GM12878 (cell line): Measurements from ENCODE around the gene SAMD4A. TPM values are rescaled to one million over a fixed set of nuclear protein-coding genes. Genes with fewer than 3 reads are reported as not detected.

Experiments used
- ATAC-seq: fragments of 200-7000 bp; cut with Tn5 transposase; 3 replicates; pipeline ENCODE4 v1.9.1; 2020; ENCODE audit warnings: mild to moderate bottlenecking, moderate library complexity
- BruUV-seq: library from RNA; stranded (reverse); fragments of 400-500 nt; replicated peaks from 2 replicates; lab custom pipeline; 2021; lab: Mats Ljungman, UMichigan
- CTCF ChIA-PET: fragments of 300-600 bp; sonication (Branson Sonifier 250); formaldehyde crosslinking; extraction: SDS; loops from one replicate; lab custom pipeline; 2021; ENCODE audit warnings: inconsistent platforms; lab: Yijun Ruan, JAX
- POLR2A ChIA-PET: fragments of 350-600 bp; formaldehyde crosslinking; extraction: SDS; loops from one replicate; lab custom pipeline; 2021; ENCODE audit warnings: inconsistent platforms; lab: Charles Lee
- RAD21 ChIA-PET: fragments of 300-600 bp; sonication (Branson Sonifier 250); formaldehyde crosslinking; loops from one replicate; lab custom pipeline; 2023; ENCODE audit warnings: antibody characterized with exemption; ENCODE audit not compliant: unreplicated experiment; lab: Charles Lee
- SMC1A ChIA-PET: fragments of 300-600 bp; sonication (Branson Sonifier 250); formaldehyde crosslinking; loops from one replicate; lab custom pipeline; 2023; ENCODE audit not compliant: unreplicated experiment, uncharacterized antibody; lab: Charles Lee
- DNase-seq: peaks from one replicate; pipeline ENCODE4 v3.0.0-alpha.2; 2011; ENCODE audit warnings: low read depth, low spot score
- FAIRE-seq: peaks from 3 replicates; lab custom pipeline; 2011; peaks lifted over from hg19 to GRCh38; lab: Jason Lieb, UNC
- H2AFZ ChIP-seq: 2 replicates; pipeline ENCODE4 v1.6.0; 2011; ENCODE audit warnings: low read depth, low read length, control low read depth; ENCODE audit not compliant: control insufficient read depth
- H3K27ac ChIP-seq: 2 replicates; pipeline ENCODE4 v1.5.1; 2011; ENCODE audit warnings: control low read depth; ENCODE audit not compliant: control insufficient read depth, insufficient read depth
- H3K27me3 ChIP-seq, 2 experiments: replicated peaks in 1 of 2; 2 replicates each; pipeline versions ENCODE4 v1.6.0 to v1.6.1; 2011; ENCODE audit warnings: low read length in 1 of 2; ENCODE audit not compliant: control insufficient read depth in 2 of 2, insufficient read depth in 2 of 2
- H3K36me3 ChIP-seq, 2 experiments: 2 replicates each; pipeline ENCODE4 v1.5.1; 2011; ENCODE audit warnings: low read length in 1 of 2; ENCODE audit not compliant: control insufficient read depth in 2 of 2, insufficient read depth in 2 of 2
- H3K4me1 ChIP-seq: 2 replicates; pipeline ENCODE4 v1.6.1; 2011; ENCODE audit warnings: mild to moderate bottlenecking, low read length, moderate library complexity, mixed read lengths; ENCODE audit not compliant: control insufficient read depth, insufficient read depth
- H3K4me2 ChIP-seq: 2 replicates; pipeline ENCODE4 v1.6.0; 2011; ENCODE audit warnings: control low read depth; ENCODE audit not compliant: control insufficient read depth, insufficient read depth
- H3K4me3 ChIP-seq: fragments of 200-600 bp; sonication (generic); 2 replicates; pipeline ENCODE4 v1.5.1; 2016
- H3K79me2 ChIP-seq: 2 replicates; pipeline ENCODE4 v1.6.0; 2011; ENCODE audit warnings: low read length; ENCODE audit not compliant: control insufficient read depth, insufficient read depth
- H3K9ac ChIP-seq: 2 replicates; pipeline ENCODE4 v1.8.0; 2011; ENCODE audit warnings: low read length, control low read depth, mixed read lengths; ENCODE audit not compliant: control insufficient read depth, insufficient read depth
- H3K9me3 ChIP-seq: replicated peaks from 3 replicates; pipeline ENCODE4 v1.5.1; 2011; ENCODE audit warnings: mild to moderate bottlenecking, low read length; ENCODE audit not compliant: control insufficient read depth, insufficient read depth
- H4K20me1 ChIP-seq: 2 replicates; pipeline ENCODE4 v1.6.0; 2011; ENCODE audit not compliant: control insufficient read depth, insufficient read depth
- CBFB ChIP-seq: IDR thresholded peaks from 2 replicates; pipeline ENCODE4 v1.6.1; 2016; ENCODE audit warnings: antibody characterized with exemption, low read depth
- MEF2A ChIP-seq: IDR thresholded peaks from 2 replicates; pipeline ENCODE4 v1.6.1; 2011; ENCODE audit warnings: low read depth, mild to moderate bottlenecking, low read length, moderate library complexity; ENCODE audit not compliant: insufficient read depth
- PKNOX1 ChIP-seq: fragments of 450-650 bp; IDR thresholded peaks from 2 replicates; pipeline ENCODE4 v1.6.1; 2016; ENCODE audit warnings: mild to moderate bottlenecking
- PML ChIP-seq: IDR thresholded peaks from 2 replicates; pipeline ENCODE4 v1.6.1; 2012; ENCODE audit warnings: low read length, inconsistent platforms
- SREBF1 ChIP-seq: IDR thresholded peaks from 2 replicates; pipeline ENCODE4 v1.6.1; 2012; ENCODE audit warnings: mild to moderate bottlenecking, low read length
- SUPT20H ChIP-seq: IDR thresholded peaks from 2 replicates; pipeline ENCODE4 v1.6.1; 2011; ENCODE audit warnings: low read depth, mild to moderate bottlenecking, low read length, moderate library complexity, borderline replicate concordance; ENCODE audit not compliant: control insufficient read depth
- WGBS: methylation state at CpG from one replicate; pipeline ENCODE4 v1.1.6; 2016; ENCODE audit warnings: low lambda C conversion rate; ENCODE audit not compliant: insufficient replicate concordance, insufficient coverage; ENCODE audit errors: missing lambda C conversion rate; 5-methylcytosine and 5-hydroxymethylcytosine counted together
- in situ Hi-C: fragments of 300-500 bp; cut with MboI; formaldehyde crosslinking; loops from 9 replicates; pipeline ENCODE4 v1.14.3; 2018; ENCODE audit warnings: mixed read lengths
- intact Hi-C: fragments of 100-400 bp; cut with micrococcal nuclease; formaldehyde crosslinking; loops from one replicate; pipeline ENCODE4 v1.14.2; 2022; ENCODE audit not compliant: unreplicated experiment
- polyA plus RNA-seq, 11 experiments: library from polyadenylated mRNA; depleted of rRNA in 4 of 11; unstranded in 6 of 11; stranded (reverse) in 5 of 11; fragments of >200 nt; fragmentation: Nextera tagmentation in 4 of 11; fragmentation: Illumina TruSeq in 1 of 11; extraction: Ambion mirVana in 4 of 11; extraction: Trizol in 1 of 11; gene quantifications; 1 replicate in 1 of 11; 2 replicates in 10 of 11; pipeline versions ENCODE4 v1.2.1 to v1.2.3, GENCODE V29; 2011 to 2016; ENCODE audit warnings: inconsistent platforms in 2 of 11, missing spikeins in 2 of 11, low read depth in 1 of 11
- total RNA-seq, 4 experiments: library from RNA; depleted of rRNA in 3 of 4; stranded (reverse); fragments of >200 nt in 3 of 4; fragmentation: Illumina TruSeq in 1 of 4; extraction: Trizol in 1 of 4; gene quantifications; 2 replicates each; pipeline versions ENCODE4 v1.2.1 to v1.2.3, GENCODE V29; 2013 to 2021
- TF ChIP-seq, protein P1 (sequence below): IDR thresholded peaks from 2 replicates; pipeline ENCODE4 v1.6.1; 2012; ENCODE audit warnings: mild to moderate bottlenecking, low read depth, low read length

The SAMD4A gene
- total and polyA plus RNA-seq, 10 of the 15 experiments (the other 5 are each of a cell fraction or from before 2014, with no cell fraction given), result 0.05 to 0.56 (median 0.31) TPM

GRCh38 chr14:54785778-54786770 lies 219.1 kb downstream of the SAMD4A start:
- CTCF ChIA-PET, result interaction anchor here (0.8 to 3.0 kb wide), 3 partner anchors 12 to 222 kb away, joined by 3 to 11 read pairs (median 7); no protein-coding TSS in a partner anchor
- ATAC-seq (no peak), DNase-seq (no peak)
- H3K27ac ChIP-seq, result no peak overlapping the region
- SMC1A ChIA-PET, result interaction anchor here (1.3 kb wide), 1 partner anchor 9 kb away, joined by 3 read pairs; no protein-coding TSS in a partner anchor
- TF ChIP-seq SUPT20H (no peak), PKNOX1 (no peak), PML (no peak), SREBF1 (no peak), CBFB (no peak), MEF2A (no peak)
- TF ChIP-seq, protein P1, sequence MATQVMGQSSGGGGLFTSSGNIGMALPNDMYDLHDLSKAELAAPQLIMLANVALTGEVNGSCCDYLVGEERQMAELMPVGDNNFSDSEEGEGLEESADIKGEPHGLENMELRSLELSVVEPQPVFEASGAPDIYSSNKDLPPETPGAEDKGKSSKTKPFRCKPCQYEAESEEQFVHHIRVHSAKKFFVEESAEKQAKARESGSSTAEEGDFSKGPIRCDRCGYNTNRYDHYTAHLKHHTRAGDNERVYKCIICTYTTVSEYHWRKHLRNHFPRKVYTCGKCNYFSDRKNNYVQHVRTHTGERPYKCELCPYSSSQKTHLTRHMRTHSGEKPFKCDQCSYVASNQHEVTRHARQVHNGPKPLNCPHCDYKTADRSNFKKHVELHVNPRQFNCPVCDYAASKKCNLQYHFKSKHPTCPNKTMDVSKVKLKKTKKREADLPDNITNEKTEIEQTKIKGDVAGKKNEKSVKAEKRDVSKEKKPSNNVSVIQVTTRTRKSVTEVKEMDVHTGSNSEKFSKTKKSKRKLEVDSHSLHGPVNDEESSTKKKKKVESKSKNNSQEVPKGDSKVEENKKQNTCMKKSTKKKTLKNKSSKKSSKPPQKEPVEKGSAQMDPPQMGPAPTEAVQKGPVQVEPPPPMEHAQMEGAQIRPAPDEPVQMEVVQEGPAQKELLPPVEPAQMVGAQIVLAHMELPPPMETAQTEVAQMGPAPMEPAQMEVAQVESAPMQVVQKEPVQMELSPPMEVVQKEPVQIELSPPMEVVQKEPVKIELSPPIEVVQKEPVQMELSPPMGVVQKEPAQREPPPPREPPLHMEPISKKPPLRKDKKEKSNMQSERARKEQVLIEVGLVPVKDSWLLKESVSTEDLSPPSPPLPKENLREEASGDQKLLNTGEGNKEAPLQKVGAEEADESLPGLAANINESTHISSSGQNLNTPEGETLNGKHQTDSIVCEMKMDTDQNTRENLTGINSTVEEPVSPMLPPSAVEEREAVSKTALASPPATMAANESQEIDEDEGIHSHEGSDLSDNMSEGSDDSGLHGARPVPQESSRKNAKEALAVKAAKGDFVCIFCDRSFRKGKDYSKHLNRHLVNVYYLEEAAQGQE, result no peak
- TF ChIP-seq, all 136 proteins: peak for 0
- no peaks in the 10 kb centered on the region for H3K36me3 ChIP-seq
- H3K4me3 ChIP-seq, result no peak overlapping the region
- intact Hi-C loops, result no loop called here
- no peak overlapping the region for H2AFZ ChIP-seq
- 73% methylated on average over 5 of the region's 5 CpGs for WGBS
- H3K9me3 ChIP-seq, result no peaks in the 10 kb centered on the region
- H3K79me2 ChIP-seq, result no peaks in the 10 kb centered on the region
- peaks cover 10% of the 10 kb centered on the region for H3K4me1 ChIP-seq
- no peak for FAIRE-seq
- ChIA-PET RAD21 (interaction anchor here (1.5 kb wide), 1 partner anchor 10 kb away, joined by 5 read pairs; no protein-coding TSS in a partner anchor), POLR2A (no interaction called here)
- in situ Hi-C loops, result no loop called here
- BruUV-seq, result no TSS peak
- no peak overlapping the region for H3K9ac ChIP-seq
- no peak overlapping the region for H3K4me2 ChIP-seq
- H4K20me1 ChIP-seq, result no peaks in the 10 kb centered on the region
- H3K27me3 ChIP-seq, result no peaks in the 10 kb centered on the region
